HG02642 (cell line): ENCODE measurements around the gene DYNC2H1.

Experiments used
- ATAC-seq: cut with Tn5 transposase; IDR thresholded peaks from one replicate; pipeline ENCODE4 v1.9.1; 2021; ENCODE audit warnings: mild to moderate bottlenecking; ENCODE audit not compliant: unreplicated experiment, poor library complexity

The DYNC2H1 gene

DNA sequence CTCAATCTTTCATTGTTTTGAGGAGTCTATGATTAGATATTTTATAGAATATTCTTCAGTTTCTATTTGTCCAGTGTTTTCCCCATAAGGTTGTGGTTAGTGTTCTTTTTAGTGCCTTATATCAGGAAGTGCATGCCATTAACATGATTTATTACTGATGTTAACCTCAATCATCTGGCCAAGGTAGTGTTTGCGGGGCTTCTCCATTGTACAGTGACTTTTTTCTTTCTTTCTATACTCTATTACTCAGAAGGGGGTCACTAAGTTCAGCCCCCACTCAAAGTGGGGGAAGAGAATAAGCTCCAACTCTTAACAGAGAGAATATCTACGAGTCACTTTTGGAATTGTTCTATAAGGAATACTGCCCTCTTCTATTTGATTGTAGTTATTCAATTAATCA, 415.8 kb downstream of the DYNC2H1 start:
- no peak for ATAC-seq

DNA sequence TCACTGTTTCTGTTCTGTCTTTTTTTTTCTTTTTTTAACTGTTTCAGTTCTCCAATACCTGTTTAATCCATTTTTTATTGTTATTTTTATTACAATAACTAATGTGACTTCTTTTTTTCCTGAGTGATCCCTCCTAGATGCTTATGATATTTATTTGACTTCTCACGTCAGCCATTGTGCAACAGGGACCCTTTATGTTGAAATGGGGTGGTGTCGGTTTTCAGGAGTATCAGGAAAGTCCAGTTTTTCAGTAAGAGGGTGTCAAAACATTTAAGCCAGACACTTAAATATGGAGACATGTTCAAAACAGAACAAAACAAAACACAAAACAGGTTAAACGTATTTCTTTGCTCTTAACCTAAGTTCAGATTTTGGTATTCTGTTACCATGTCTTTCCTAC, 418.8 kb downstream of the DYNC2H1 start:
- no peak for ATAC-seq

DNA sequence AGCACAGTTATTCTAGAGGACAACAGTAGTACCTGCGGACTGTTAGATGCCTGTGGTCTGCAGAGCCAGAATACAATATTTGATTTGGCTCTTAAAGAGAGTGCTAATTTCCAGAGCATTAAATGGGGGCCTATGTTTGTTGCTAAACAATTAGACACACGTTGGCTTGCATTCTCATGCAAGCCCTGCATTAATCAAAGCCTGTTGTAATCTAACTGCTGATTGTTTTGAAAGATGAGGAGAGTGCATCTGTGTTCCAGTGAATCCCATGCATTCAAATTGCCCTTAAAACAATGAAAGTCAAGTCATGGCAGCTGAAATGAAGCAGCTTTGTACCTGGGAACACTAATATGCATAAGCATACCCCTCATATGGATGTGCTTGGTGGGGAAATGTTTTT, 419.4 kb downstream of the DYNC2H1 start:
- no peak for ATAC-seq

DNA sequence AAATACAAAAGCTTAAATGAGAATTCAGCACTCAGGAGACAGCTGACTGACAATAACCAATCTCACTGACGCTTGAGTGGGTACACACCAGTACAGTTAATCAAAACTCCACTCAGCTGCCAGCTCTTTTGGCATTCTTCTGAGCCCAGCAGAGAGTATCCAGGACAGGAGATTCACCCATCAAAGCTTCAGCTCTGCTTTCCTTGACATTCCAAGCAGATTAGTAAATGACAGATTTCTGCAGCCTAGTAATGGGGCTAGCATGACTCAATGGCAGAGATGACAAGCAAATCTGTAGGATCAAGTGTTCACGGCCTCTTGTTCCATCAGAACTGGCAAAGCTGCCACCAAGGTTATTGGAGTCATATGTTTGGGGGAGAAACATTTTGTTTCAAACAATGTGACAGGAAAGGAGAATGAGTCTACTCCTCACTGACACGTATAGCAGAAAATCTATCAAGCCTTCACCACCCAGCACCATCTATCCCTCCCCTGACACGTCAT, 420.0 kb downstream of the DYNC2H1 start:
- no peak for ATAC-seq
